Endothelial cell of umbilical vein (primary cell): ENCODE data around the gene ATP9B. TPM values are rescaled to one million over a fixed set of nuclear protein-coding genes. Genes with fewer than 3 reads are reported as not detected.

Experiments used
- BruUV-seq: library from RNA; stranded (reverse); fragments of 400-500 nt; replicated peaks from 2 replicates; lab custom pipeline; 2021; lab: Mats Ljungman, UMichigan
- CTCF ChIA-PET: fragments of 300-600, 350-600 bp; sonication (Branson Sonifier 250); formaldehyde crosslinking; loops from one replicate; lab custom pipeline; 2021; ENCODE audit warnings: antibody characterized with exemption, inconsistent platforms; lab: Charles Lee
- POLR2A ChIA-PET: fragments of 300-600, 350-600 bp; sonication (Branson Sonifier 250); formaldehyde crosslinking; loops from one replicate; lab custom pipeline; 2021; ENCODE audit warnings: antibody characterized with exemption, inconsistent platforms; lab: Charles Lee
- DNase-seq: peaks from one replicate; pipeline ENCODE4 v3.0.0-alpha.2; 2011; ENCODE audit warnings: low read depth, low spot score
- FAIRE-seq: peaks from 2 replicates; lab custom pipeline; 2011; peaks lifted over from hg19 to GRCh38; lab: Jason Lieb, UNC
- H2AFZ ChIP-seq: 2 replicates; pipeline ENCODE4 v1.6.0; 2012; ENCODE audit warnings: low read depth, low read length, control low read depth, inconsistent platforms
- H3K27ac ChIP-seq: 2 replicates; pipeline ENCODE4 v1.5.1; 2011; ENCODE audit warnings: low read depth, mild to moderate bottlenecking, control low read depth, low read length, moderate library complexity; ENCODE audit not compliant: insufficient read depth
- H3K27me3 ChIP-seq, 2 experiments: 2 replicates each; pipeline versions ENCODE4 v1.6.0 to v1.6.1; 2011; ENCODE audit warnings: low read length in 2 of 2, mixed read lengths in 1 of 2; ENCODE audit not compliant: control insufficient read depth in 2 of 2, insufficient read depth in 2 of 2
- H3K36me3 ChIP-seq, 2 experiments: 2 replicates in 1 of 2; 3 replicates in 1 of 2; pipeline ENCODE4 v1.5.1; 2011; ENCODE audit warnings: low read length in 2 of 2, mild to moderate bottlenecking in 1 of 2, moderate library complexity in 1 of 2; ENCODE audit not compliant: control insufficient read depth in 2 of 2, insufficient read depth in 2 of 2; ENCODE audit errors: extremely low read depth in 1 of 2
- H3K4me1 ChIP-seq: 3 replicates; pipeline ENCODE4 v1.5.1; 2011; ENCODE audit warnings: mild to moderate bottlenecking, low read length; ENCODE audit not compliant: control insufficient read depth, insufficient read depth; ENCODE audit errors: extremely low read depth
- H3K4me2 ChIP-seq: 2 replicates; pipeline ENCODE4 v1.6.1; 2011; ENCODE audit warnings: low read length, control low read depth, mixed read lengths; ENCODE audit not compliant: insufficient read depth
- H3K4me3 ChIP-seq, 3 experiments: fragments of 200-600 bp in 1 of 3; sonication (generic), shearing (Covaris generic) in 1 of 3; replicated peaks in 1 of 3; 2 replicates each; pipeline ENCODE4 v1.5.1; 2011 to 2016; ENCODE audit warnings: control low read depth in 3 of 3, low read length in 3 of 3, mild to moderate bottlenecking in 2 of 3, inconsistent platforms in 1 of 3, low read depth in 1 of 3, moderate library complexity in 1 of 3; ENCODE audit not compliant: insufficient read depth in 1 of 3
- H3K79me2 ChIP-seq: 2 replicates; pipeline ENCODE4 v1.6.0; 2012; ENCODE audit warnings: low read length, inconsistent platforms; ENCODE audit not compliant: control insufficient read depth, insufficient read depth
- H3K9ac ChIP-seq: replicated peaks from 2 replicates; pipeline ENCODE3; 2011; ENCODE audit warnings: low read length, control low read depth; ENCODE audit not compliant: insufficient read depth; ENCODE audit errors: extremely low read depth
- H3K9me1 ChIP-seq: replicated peaks from 3 replicates; pipeline ENCODE4 v1.6.0; 2011; ENCODE audit warnings: mild to moderate bottlenecking, low read length; ENCODE audit not compliant: control insufficient read depth, insufficient read depth; ENCODE audit errors: extremely low read depth
- H3K9me3 ChIP-seq: replicated peaks from 2 replicates; pipeline ENCODE4 v1.5.1; 2012; ENCODE audit warnings: low read length, inconsistent platforms; ENCODE audit not compliant: control insufficient read depth, insufficient read depth
- H4K20me1 ChIP-seq: replicated peaks from 2 replicates; pipeline ENCODE3; 2011; ENCODE audit warnings: mild to moderate bottlenecking, low read length; ENCODE audit not compliant: control insufficient read depth, insufficient read depth; ENCODE audit errors: extremely low read depth
- CTCF ChIP-seq, 2 donors: IDR thresholded peaks; 1 replicate in 1 of 2; 2 replicates in 1 of 2; pipeline ENCODE4 v1.5.1; 2011; ENCODE audit warnings: low read length in 2 of 2, mild to moderate bottlenecking in 2 of 2, moderate library complexity in 2 of 2, control low read depth in 1 of 2, inconsistent platforms in 1 of 2, low read depth in 1 of 2; ENCODE audit not compliant: insufficient read depth in 1 of 2; ENCODE audit errors: extremely low read depth in 1 of 2
- EZH2 ChIP-seq: IDR thresholded peaks from 2 replicates; pipeline ENCODE4 v1.6.1; 2012; ENCODE audit warnings: borderline replicate concordance, low read depth, mild to moderate bottlenecking, moderate library complexity, low read length, inconsistent platforms; ENCODE audit not compliant: severe bottlenecking
- FOS ChIP-seq: IDR thresholded peaks from 2 replicates; pipeline ENCODE4 v1.6.1; 2011; ENCODE audit warnings: mild to moderate bottlenecking, low read length, moderate library complexity, borderline replicate concordance; ENCODE audit not compliant: insufficient read depth
- GATA2 ChIP-seq: IDR thresholded peaks from 2 replicates; pipeline ENCODE4 v1.7.0; 2011; ENCODE audit warnings: low read depth, mild to moderate bottlenecking, moderate library complexity, mixed read lengths, low read length; ENCODE audit not compliant: insufficient read length, insufficient read depth
- JUN ChIP-seq: IDR thresholded peaks from 2 replicates; pipeline ENCODE4 v1.6.1; 2011; ENCODE audit warnings: borderline replicate concordance, low read depth; ENCODE audit not compliant: insufficient read length, insufficient read depth
- MAX ChIP-seq: IDR thresholded peaks from 2 replicates; pipeline ENCODE4 v1.6.1; 2011; ENCODE audit not compliant: insufficient read depth, insufficient read length
- MYC ChIP-seq: IDR thresholded peaks from one replicate; pipeline ENCODE4 v1.6.1; 2011; ENCODE audit warnings: mild to moderate bottlenecking, low read depth, low read length
- POLR2A ChIP-seq: IDR thresholded peaks from 2 replicates; pipeline ENCODE4 v1.6.1; 2012; ENCODE audit warnings: low read depth, mild to moderate bottlenecking, control low read depth, low read length
- POLR2AphosphoS5 ChIP-seq: IDR thresholded peaks from 2 replicates; pipeline ENCODE4 v1.6.1; 2012; ENCODE audit warnings: low read depth, mild to moderate bottlenecking, control low read depth, low read length, moderate library complexity; ENCODE audit not compliant: insufficient read depth
- dilution Hi-C: fragments of 300-500 bp; cut with MboI; formaldehyde crosslinking; loops from one replicate; pipeline ENCODE4 v1.15.0; 2019; ENCODE audit warnings: low sequenced_read_pairs; ENCODE audit not compliant: extremely low pct_ligation_motif_present
- intact Hi-C: fragments of 100-400 bp; cut with micrococcal nuclease; formaldehyde crosslinking; loops from one replicate; pipeline ENCODE4 v1.10.0; 2022
- polyA plus RNA-seq, 4 experiments: library from polyadenylated mRNA; depleted of rRNA in 3 of 4; stranded (reverse) in 3 of 4; unstranded in 1 of 4; fragments of >200 nt; gene quantifications; 2 replicates each; pipeline versions ENCODE4 v1.2.1 to v1.2.3, GENCODE V29; 2011 to 2012; ENCODE audit warnings: missing spikeins in 1 of 4
- total RNA-seq: library from RNA; stranded (reverse); gene quantifications from 2 replicates; pipeline ENCODE4 v1.2.3, GENCODE V29; 2021

ATP9B gene
- total and polyA plus RNA-seq, 2 donors (not counting 3 experiments of a cell fraction or from before 2014, with no cell fraction given) = 14.6 to 18.2 TPM

GRCh38 chr18:79064228-79064627, 5.0 kb upstream of the ATP9B start:
- no peak for FAIRE-seq
- Histone ChIP-seq H3K27me3 (peaks cover 0 to 4% of the 10 kb centered on the region in 2 experiments), H3K27ac (no peak overlapping the region), H3K9me3 (no peaks in the 10 kb centered on the region), H3K9ac (no peak overlapping the region), H3K36me3 (no peaks in the 10 kb centered on the region), H3K4me2 (no peak overlapping the region), H4K20me1 (no peaks in the 10 kb centered on the region), H3K4me3 (no peak overlapping the region), H3K4me1 (peaks cover 4% of the 10 kb centered on the region), H3K9me1 (no peaks in the 10 kb centered on the region), H3K79me2 (no peaks in the 10 kb centered on the region), H2AFZ (no peak overlapping the region)
- POLR2A ChIA-PET = no interaction called here
- intact Hi-C loops (loop anchor here (10.0 kb wide), 1 partner anchor 79 kb away; no protein-coding TSS in a partner anchor), dilution Hi-C loops (no loop called here)
- CTCF ChIA-PET = no interaction called here
- DNase-seq = no peak
- BruUV-seq = no TSS peak
- TF ChIP-seq JUN = no peak
- no peak for TF ChIP-seq GATA2
- TF ChIP-seq MYC = no peak
- TF ChIP-seq EZH2 = no peak
- TF ChIP-seq FOS = no peak
- TF ChIP-seq MAX = no peak
- no peak for TF ChIP-seq CTCF (IDR thresholded peaks at IDR 0.05; ENCODE audit: extremely low read depth in 1 of 2, insufficient read depth in 1 of 2, low read depth in 1 of 2, low read length in 2 of 2)
- TF ChIP-seq POLR2A = no peak
- TF ChIP-seq POLR2AphosphoS5 = no peak
